Mucosa of descending colon (tissue), 3 donors: ENCODE results near the gene MTPN. TPM values are rescaled to one million over a fixed set of nuclear protein-coding genes. Genes with fewer than 3 reads are reported as not detected.

Experiments used
- ATAC-seq: fragments of 200-7000 bp; cut with Tn5 transposase; one replicate; pipeline ENCODE4 v1.9.1; 2020; ENCODE audit warnings: mild to moderate bottlenecking, moderate library complexity
- DNase-seq, 3 donors: peaks; one replicate each; pipeline ENCODE4 v3.0.0-alpha.2; 2020
- H3K36me3 ChIP-seq: fragments of 200-600 bp; one replicate; pipeline ENCODE4 v1.8.0; 2021; ENCODE audit warnings: low read depth, mild to moderate bottlenecking
- H3K4me1 ChIP-seq: fragments of 200-600 bp; one replicate; pipeline ENCODE4 v1.8.0; 2021; ENCODE audit warnings: low read depth, mild to moderate bottlenecking
- H3K4me3 ChIP-seq: fragments of 200-600 bp; one replicate; pipeline ENCODE4 v1.8.0; 2021; ENCODE audit warnings: mild to moderate bottlenecking
- H3K9me3 ChIP-seq: fragments of 200-600 bp; one replicate; pipeline ENCODE4 v1.8.0; 2021; ENCODE audit warnings: mild to moderate bottlenecking
- CTCF ChIP-seq: fragments of 200-600 bp; IDR thresholded peaks from one replicate; pipeline ENCODE4 v1.8.0; 2022; ENCODE audit warnings: antibody characterized with exemption, mild to moderate bottlenecking
- intact Hi-C, 2 donors: fragments of 100-400 bp; cut with DNase I in 1 of 2; cut with micrococcal nuclease in 1 of 2; formaldehyde crosslinking; loops; one replicate each; pipeline versions ENCODE4 v1.11.0 to v1.11.1; 2022; cut with DNase I, micrococcal nuclease
- total RNA-seq, 3 donors: library from RNA; stranded (reverse); fragmentation: NEBNext Ultra II Directional in 2 of 3; extraction: Animal tissue kit (Norgen Biotek cat#: 25700) in 2 of 3; gene quantifications; one replicate each; pipeline versions ENCODE4 v1.2.1 to v1.2.4, GENCODE V29; 2021 to 2023
- donor health status: DM: no; HTN: no; CAD: no; lungs with moderate emphysema.
- donor health status: DM: no; HTN: no; CAD: no.
- donor health status: DM: no; HTN: yes; CAD: no.

Gene MTPN
- total RNA-seq, 3 donors from 2014 or later = 93.1 to 97.9 (median 97.0) TPM

DNA sequence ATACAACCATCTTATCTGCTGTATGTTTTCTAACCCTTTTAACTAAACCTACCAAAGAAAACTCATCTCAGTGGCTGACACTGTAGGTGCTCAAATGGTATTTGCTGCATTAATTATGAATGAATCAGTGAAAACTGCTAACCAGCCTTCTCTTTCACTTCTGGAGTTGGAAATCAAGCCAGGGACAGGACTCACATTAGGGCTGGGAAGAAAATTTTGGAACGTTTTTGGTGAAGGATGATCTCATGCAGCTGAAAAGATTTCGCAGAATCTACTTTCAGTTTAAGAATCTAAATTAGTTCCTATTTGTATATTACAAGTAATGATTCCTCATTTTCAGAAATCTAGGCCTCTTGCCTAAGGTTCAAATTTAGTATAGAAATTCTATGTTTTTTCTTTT, 12.9 kb downstream of the MTPN start:
- no peaks in the 10 kb centered on the region for H3K36me3 ChIP-seq
- H3K4me1 ChIP-seq = no peaks in the 10 kb centered on the region
- ATAC-seq (no peak), DNase-seq (no peak)
- no peak for TF ChIP-seq CTCF
- no peaks in the 10 kb centered on the region for H3K9me3 ChIP-seq
- H3K4me3 ChIP-seq = no peak overlapping the region
- intact Hi-C loops = no loop called here

- no peaks in the 10 kb centered on the region for H3K9me3 ChIP-seq
- intact Hi-C loops = no loop called here
- DNase-seq (no peak), ATAC-seq (no peak)
- H3K36me3 ChIP-seq = no peaks in the 10 kb centered on the region
- TF ChIP-seq CTCF = no peak
- no peak overlapping the region for H3K4me3 ChIP-seq
- no peaks in the 10 kb centered on the region for H3K4me1 ChIP-seq
Observed at GRCh38 chr7:135962802-135963201, 14.4 kb downstream of the MTPN start.

- H3K4me1 ChIP-seq = no peaks in the 10 kb centered on the region
- DNase-seq (no peak), ATAC-seq (no peak)
- no peak overlapping the region for H3K4me3 ChIP-seq
- no peaks in the 10 kb centered on the region for H3K36me3 ChIP-seq
- intact Hi-C loops = no loop called here
- no peak for TF ChIP-seq CTCF
- no peaks in the 10 kb centered on the region for H3K9me3 ChIP-seq
Observed at GRCh38 chr7:135960709-135961451, 16.3 kb downstream of the MTPN start.

- no peak for TF ChIP-seq CTCF
- ATAC-seq (no peak), DNase-seq (no peak)
- Histone ChIP-seq H3K4me1 (no peaks in the 10 kb centered on the region), H3K36me3 (no peaks in the 10 kb centered on the region), H3K9me3 (no peaks in the 10 kb centered on the region), H3K4me3 (no peak overlapping the region)
- intact Hi-C loops = no loop called here
Observed at GRCh38 chr7:135959646-135960363, 17.4 kb downstream of the MTPN start.

DNA sequence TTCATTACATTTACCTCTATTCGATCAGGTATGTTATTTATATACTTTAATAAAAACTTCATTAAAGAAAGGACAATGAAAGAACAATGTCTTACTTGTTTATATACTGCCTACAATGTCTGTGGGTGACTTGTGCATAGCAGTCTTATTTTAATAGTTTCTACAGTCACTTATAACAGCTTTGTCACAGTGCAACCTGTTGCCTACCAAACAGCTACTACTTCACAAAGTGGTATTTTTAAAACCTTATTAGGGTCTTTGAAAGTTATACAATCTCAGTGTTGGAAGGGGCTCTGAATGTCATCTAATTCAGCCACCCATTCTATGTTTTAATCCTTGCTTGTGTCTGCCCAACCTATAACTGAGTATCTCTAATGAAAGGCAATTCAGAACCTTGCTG, 19.0 kb downstream of the MTPN start:
- Histone ChIP-seq H3K9me3 (no peaks in the 10 kb centered on the region), H3K4me1 (no peaks in the 10 kb centered on the region), H3K36me3 (no peaks in the 10 kb centered on the region), H3K4me3 (no peak overlapping the region)
- ATAC-seq (no peak), DNase-seq (no peak)
- TF ChIP-seq CTCF = no peak
- intact Hi-C loops = no loop called here
